BE2C (cell line): ENCODE data around the gene CLDN15.
"Not testable (repeated sequence)": the region's sequence is repeated elsewhere in the genome, so short reads cannot be mapped to it uniquely, and the experiment has no call there.

Source experiments
- DNase-seq: peaks from one replicate; pipeline ENCODE4 v3.0.0-alpha.2; 2020
- H3K27me3 ChIP-seq: fragments of 250-450 bp; sonication (Bioruptor Pico); 2 replicates; pipeline ENCODE4 v1.5.1; 2020; ENCODE audit warnings: mild to moderate bottlenecking
- H3K36me3 ChIP-seq: fragments of 250-450 bp; sonication (Bioruptor Pico); 2 replicates; pipeline ENCODE4 v1.5.1; 2020; ENCODE audit warnings: mild to moderate bottlenecking
- H3K4me1 ChIP-seq: fragments of 250-450 bp; sonication (Bioruptor Pico); 2 replicates; pipeline ENCODE4 v1.5.1; 2020
- H3K4me3 ChIP-seq: 2 replicates; pipeline ENCODE4 v1.5.1; 2011; ENCODE audit warnings: low read depth, low read length
- H3K9me3 ChIP-seq: fragments of 250-450 bp; sonication (Bioruptor Pico); 2 replicates; pipeline ENCODE4 v1.5.1; 2020
- TF ChIP-seq, protein P1 (sequence below): IDR thresholded peaks from 2 replicates; pipeline ENCODE4 v1.5.1; 2012; ENCODE audit warnings: mild to moderate bottlenecking, low read depth, low read length

CLDN15 gene

DNA sequence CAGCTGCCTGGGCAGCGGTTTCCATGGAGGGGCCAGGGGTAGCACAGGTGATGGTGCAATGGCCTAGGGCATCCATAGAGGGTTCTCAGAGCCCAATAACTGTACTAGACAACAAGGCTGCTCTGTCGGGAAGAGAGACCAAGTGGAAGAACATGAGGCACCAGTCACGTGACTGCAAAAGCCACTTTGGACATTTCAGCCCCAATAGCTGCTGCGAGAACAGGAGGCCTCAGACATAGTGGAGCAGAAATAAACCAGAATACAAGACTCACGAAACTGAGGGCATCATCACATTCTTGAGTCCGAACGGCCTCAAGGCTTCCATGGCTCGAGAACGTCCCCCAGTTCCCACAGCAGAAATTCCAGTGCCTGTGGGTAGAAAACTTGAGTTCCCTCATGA, 39.6 kb upstream of the CLDN15 start:
- Histone ChIP-seq H3K4me3 (no peak overlapping the region), H3K36me3 (no peaks in the 10 kb centered on the region), H3K4me1 (no peaks in the 10 kb centered on the region), H3K9me3 (no peaks in the 10 kb centered on the region), H3K27me3 (peaks cover 7% of the 10 kb centered on the region; the same call in 1 of the 2 replicates)
- DNase-seq = no peak
- TF ChIP-seq, protein P1, sequence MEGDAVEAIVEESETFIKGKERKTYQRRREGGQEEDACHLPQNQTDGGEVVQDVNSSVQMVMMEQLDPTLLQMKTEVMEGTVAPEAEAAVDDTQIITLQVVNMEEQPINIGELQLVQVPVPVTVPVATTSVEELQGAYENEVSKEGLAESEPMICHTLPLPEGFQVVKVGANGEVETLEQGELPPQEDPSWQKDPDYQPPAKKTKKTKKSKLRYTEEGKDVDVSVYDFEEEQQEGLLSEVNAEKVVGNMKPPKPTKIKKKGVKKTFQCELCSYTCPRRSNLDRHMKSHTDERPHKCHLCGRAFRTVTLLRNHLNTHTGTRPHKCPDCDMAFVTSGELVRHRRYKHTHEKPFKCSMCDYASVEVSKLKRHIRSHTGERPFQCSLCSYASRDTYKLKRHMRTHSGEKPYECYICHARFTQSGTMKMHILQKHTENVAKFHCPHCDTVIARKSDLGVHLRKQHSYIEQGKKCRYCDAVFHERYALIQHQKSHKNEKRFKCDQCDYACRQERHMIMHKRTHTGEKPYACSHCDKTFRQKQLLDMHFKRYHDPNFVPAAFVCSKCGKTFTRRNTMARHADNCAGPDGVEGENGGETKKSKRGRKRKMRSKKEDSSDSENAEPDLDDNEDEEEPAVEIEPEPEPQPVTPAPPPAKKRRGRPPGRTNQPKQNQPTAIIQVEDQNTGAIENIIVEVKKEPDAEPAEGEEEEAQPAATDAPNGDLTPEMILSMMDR = no peak

DNA sequence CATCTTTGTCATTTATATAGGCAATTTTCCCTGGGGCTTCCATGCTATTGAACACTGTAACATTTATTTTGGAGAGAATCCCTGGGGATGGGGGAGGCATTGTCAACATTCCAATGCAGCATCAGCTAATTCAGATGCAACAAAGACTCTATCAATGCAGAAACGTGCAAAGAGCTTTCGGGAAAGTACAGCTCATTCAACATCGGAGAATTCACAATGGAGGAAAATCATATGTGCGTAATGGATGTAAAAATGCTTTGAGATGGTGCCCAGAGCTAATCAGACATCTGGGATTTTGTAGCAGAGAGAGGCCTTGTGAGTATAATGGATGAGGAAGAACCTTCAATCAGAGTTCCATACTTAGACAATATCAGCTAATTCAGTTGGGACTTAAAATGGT, 35.6 kb upstream of the CLDN15 start:
- no peak for DNase-seq
- Histone ChIP-seq H3K4me3 (no peak overlapping the region), H3K27me3 (peaks cover 15% of the 10 kb centered on the region; the same call in 1 of the 2 replicates), H3K36me3 (no peaks in the 10 kb centered on the region), H3K9me3 (no peaks in the 10 kb centered on the region), H3K4me1 (no peaks in the 10 kb centered on the region)
- TF ChIP-seq, protein P1 = no peak

DNA sequence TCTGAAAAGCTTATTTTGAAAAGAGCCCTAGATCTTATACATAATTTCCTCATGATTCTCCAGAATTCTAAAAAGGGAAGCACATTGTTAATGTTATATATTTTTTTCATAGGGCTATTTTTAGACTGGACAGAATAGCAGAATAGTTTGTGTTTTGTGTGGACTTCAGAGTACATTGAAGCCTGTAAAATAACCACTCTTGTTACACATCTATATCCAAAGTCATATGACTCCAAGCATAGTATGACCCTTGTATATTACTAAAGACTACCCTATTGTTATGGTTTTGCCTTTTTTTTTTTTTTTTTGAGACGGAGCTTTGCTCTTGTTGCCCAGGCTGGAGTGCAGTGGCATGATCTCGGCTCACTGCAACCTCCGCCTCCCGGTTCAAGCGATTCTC, 33.4 kb upstream of the CLDN15 start:
- no peak for DNase-seq
- H3K4me1 ChIP-seq = no peaks in the 10 kb centered on the region
- no peak overlapping the region for H3K4me3 ChIP-seq
- no peaks in the 10 kb centered on the region for H3K9me3 ChIP-seq
- H3K27me3 ChIP-seq = peaks cover 15% of the 10 kb centered on the region; the same call in 1 of the 2 replicates
- TF ChIP-seq, protein P1 = no peak
- no peaks in the 10 kb centered on the region for H3K36me3 ChIP-seq

DNA sequence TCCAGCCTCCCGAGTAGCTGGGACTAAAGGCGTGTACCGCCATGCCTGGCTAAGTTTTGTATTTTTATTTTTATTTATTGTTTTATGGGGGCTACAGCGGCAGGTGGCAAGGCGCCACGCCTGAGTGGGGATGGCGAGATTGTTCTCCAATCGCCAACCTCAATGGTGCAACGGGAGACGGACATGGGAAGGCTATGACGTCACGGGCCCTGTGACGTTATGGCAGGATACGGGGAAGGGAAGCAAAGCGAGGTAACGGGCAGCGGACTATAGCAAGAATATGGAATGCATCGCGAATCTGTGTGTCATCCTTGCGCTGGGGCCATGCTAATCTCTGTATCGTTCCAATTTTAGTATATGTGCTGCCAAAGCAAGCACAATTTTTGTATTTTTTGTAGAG, 32.1 kb upstream of the CLDN15 start:
- DNase-seq = no peak
- TF ChIP-seq, protein P1 = no peak
- Histone ChIP-seq H3K4me1 (no peaks in the 10 kb centered on the region), H3K4me3 (no peak overlapping the region), H3K27me3 (peaks cover 9% of the 10 kb centered on the region; the same call in 1 of the 2 replicates), H3K36me3 (no peaks in the 10 kb centered on the region), H3K9me3 (no peaks in the 10 kb centered on the region)

DNA sequence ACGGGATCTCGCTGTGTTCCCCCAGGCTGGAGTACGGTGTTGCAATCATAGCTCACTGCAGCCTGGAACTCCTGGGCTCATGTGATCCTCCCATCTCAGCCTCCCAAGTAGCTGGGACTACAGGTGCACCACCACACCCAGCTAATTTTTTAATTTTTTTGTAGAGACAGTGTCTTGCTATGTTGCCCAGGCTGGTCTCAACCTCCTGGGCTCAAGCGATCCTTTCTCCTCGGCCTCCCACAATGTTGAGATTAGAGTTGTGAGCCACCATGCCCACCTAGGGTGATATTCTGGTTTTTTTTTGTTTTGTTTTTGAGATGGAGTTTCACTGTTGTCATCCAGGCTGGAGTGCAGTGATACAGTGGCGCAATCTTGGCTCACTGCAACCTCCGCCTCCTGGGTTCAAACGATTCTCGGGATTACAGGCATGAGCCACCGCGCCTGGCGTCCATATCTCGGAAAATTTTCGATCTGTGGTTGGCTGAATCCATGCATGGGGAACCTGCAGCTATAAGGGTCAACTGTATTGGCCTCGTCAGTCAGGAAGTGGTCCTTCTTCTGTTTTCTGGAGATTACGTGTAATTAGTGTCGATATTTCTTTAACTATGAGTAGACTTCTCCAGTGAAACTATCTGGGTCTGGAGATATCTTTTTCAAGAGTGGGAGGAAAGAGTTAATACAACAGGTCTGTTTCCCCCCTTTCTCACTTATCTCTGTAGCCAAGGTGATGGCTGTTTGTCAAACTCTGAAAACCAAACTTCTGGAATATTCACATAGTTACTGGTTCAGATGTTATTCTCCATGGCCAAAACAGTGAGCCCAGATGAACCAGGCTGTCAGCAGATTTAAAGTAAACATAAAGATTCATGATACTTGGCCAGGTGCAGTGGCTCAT, 28.3 kb upstream of the CLDN15 start:
- TF ChIP-seq, protein P1 = no peak
- no peaks in the 10 kb centered on the region for H3K9me3 ChIP-seq
- H3K4me1 ChIP-seq = no peaks in the 10 kb centered on the region
- H3K4me3 ChIP-seq = no peak overlapping the region
- no peaks in the 10 kb centered on the region for H3K27me3 ChIP-seq
- no peaks in the 10 kb centered on the region for H3K36me3 ChIP-seq
- DNase-seq = no peak

DNA sequence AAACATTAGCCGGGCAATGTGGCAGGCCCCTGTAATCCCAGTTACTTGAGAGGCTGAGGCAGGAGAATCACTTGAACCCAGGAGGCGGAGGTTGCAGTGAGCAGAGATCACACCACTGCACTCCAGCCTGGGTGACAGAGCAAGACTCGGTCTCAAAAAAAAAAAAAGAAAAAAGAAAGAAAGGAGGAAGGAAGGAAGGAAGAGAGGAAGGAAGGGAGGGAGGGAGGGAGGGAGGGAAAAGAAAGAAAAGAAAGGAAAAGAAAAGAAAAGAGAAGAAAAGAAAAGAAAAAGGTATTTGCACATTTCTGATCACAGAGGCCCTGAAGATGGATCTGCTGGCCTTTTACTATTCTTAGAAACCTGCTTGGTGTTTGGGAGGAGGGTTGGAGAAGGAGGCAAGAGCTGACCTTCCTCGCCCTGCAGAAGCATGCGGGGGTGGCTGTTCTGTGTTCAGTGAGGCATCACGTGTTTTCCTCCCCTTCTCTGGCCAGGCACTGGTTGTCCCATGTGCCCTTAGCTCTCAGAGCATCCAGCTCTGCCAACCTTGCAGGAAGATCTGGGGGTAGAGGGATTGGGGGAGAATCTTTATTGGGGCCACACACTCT, 26.6 kb upstream of the CLDN15 start:
- DNase-seq, H3K36me3 ChIP-seq, H3K27me3 ChIP-seq, H3K9me3 ChIP-seq, H3K4me1 ChIP-seq, H3K4me3 ChIP-seq: not testable (repeated sequence)
